GM12878 (cell line): ENCODE measurements around the gene HRH2. TPM values are rescaled to one million over a fixed set of nuclear protein-coding genes. Genes with fewer than 3 reads are reported as not detected.
"Not testable (repeated sequence)": the region's sequence is repeated elsewhere in the genome, so short reads cannot be mapped to it uniquely, and the experiment has no call there.

Source experiments
- ATAC-seq: fragments of 200-7000 bp; cut with Tn5 transposase; 3 replicates; pipeline ENCODE4 v1.9.1; 2020; ENCODE audit warnings: mild to moderate bottlenecking, moderate library complexity
- BruUV-seq: library from RNA; stranded (reverse); fragments of 400-500 nt; replicated peaks from 2 replicates; lab custom pipeline; 2021; lab: Mats Ljungman, UMichigan
- CTCF ChIA-PET: fragments of 300-600 bp; sonication (Branson Sonifier 250); formaldehyde crosslinking; extraction: SDS; loops from one replicate; lab custom pipeline; 2021; ENCODE audit warnings: inconsistent platforms; lab: Yijun Ruan, JAX
- POLR2A ChIA-PET: fragments of 350-600 bp; formaldehyde crosslinking; extraction: SDS; loops from one replicate; lab custom pipeline; 2021; ENCODE audit warnings: inconsistent platforms; lab: Charles Lee
- RAD21 ChIA-PET: fragments of 300-600 bp; sonication (Branson Sonifier 250); formaldehyde crosslinking; loops from one replicate; lab custom pipeline; 2023; ENCODE audit warnings: antibody characterized with exemption; ENCODE audit not compliant: unreplicated experiment; lab: Charles Lee
- SMC1A ChIA-PET: fragments of 300-600 bp; sonication (Branson Sonifier 250); formaldehyde crosslinking; loops from one replicate; lab custom pipeline; 2023; ENCODE audit not compliant: unreplicated experiment, uncharacterized antibody; lab: Charles Lee
- DNase-seq: peaks from one replicate; pipeline ENCODE4 v3.0.0-alpha.2; 2011; ENCODE audit warnings: low read depth, low spot score
- FAIRE-seq: peaks from 3 replicates; lab custom pipeline; 2011; peaks lifted over from hg19 to GRCh38; lab: Jason Lieb, UNC
- H2AFZ ChIP-seq: 2 replicates; pipeline ENCODE4 v1.6.0; 2011; ENCODE audit warnings: low read depth, low read length, control low read depth; ENCODE audit not compliant: control insufficient read depth
- H3K27ac ChIP-seq: 2 replicates; pipeline ENCODE4 v1.5.1; 2011; ENCODE audit warnings: control low read depth; ENCODE audit not compliant: control insufficient read depth, insufficient read depth
- H3K27me3 ChIP-seq, 2 experiments: replicated peaks in 1 of 2; 2 replicates each; pipeline versions ENCODE4 v1.6.0 to v1.6.1; 2011; ENCODE audit warnings: low read length in 1 of 2; ENCODE audit not compliant: control insufficient read depth in 2 of 2, insufficient read depth in 2 of 2
- H3K36me3 ChIP-seq, 2 experiments: 2 replicates each; pipeline ENCODE4 v1.5.1; 2011; ENCODE audit warnings: low read length in 1 of 2; ENCODE audit not compliant: control insufficient read depth in 2 of 2, insufficient read depth in 2 of 2
- H3K4me1 ChIP-seq: 2 replicates; pipeline ENCODE4 v1.6.1; 2011; ENCODE audit warnings: mild to moderate bottlenecking, low read length, moderate library complexity, mixed read lengths; ENCODE audit not compliant: control insufficient read depth, insufficient read depth
- H3K4me2 ChIP-seq: 2 replicates; pipeline ENCODE4 v1.6.0; 2011; ENCODE audit warnings: control low read depth; ENCODE audit not compliant: control insufficient read depth, insufficient read depth
- H3K4me3 ChIP-seq: fragments of 200-600 bp; sonication (generic); 2 replicates; pipeline ENCODE4 v1.5.1; 2016
- H3K79me2 ChIP-seq: 2 replicates; pipeline ENCODE4 v1.6.0; 2011; ENCODE audit warnings: low read length; ENCODE audit not compliant: control insufficient read depth, insufficient read depth
- H3K9ac ChIP-seq: 2 replicates; pipeline ENCODE4 v1.8.0; 2011; ENCODE audit warnings: low read length, control low read depth, mixed read lengths; ENCODE audit not compliant: control insufficient read depth, insufficient read depth
- H3K9me3 ChIP-seq: replicated peaks from 3 replicates; pipeline ENCODE4 v1.5.1; 2011; ENCODE audit warnings: mild to moderate bottlenecking, low read length; ENCODE audit not compliant: control insufficient read depth, insufficient read depth
- H4K20me1 ChIP-seq: 2 replicates; pipeline ENCODE4 v1.6.0; 2011; ENCODE audit not compliant: control insufficient read depth, insufficient read depth
- CHD4 ChIP-seq: fragments of 200-600 bp; sonication (generic); IDR thresholded peaks from 2 replicates; pipeline ENCODE4 v1.6.1; 2016; ENCODE audit warnings: mild to moderate bottlenecking
- CTCF ChIP-seq, 3 experiments: IDR thresholded peaks in 2 of 3; conservative IDR thresholded peaks in 1 of 3; 2 replicates each; pipeline ENCODE4 v1.5.1; 2011; ENCODE audit warnings: low read depth in 3 of 3, low read length in 3 of 3, mild to moderate bottlenecking in 3 of 3, control low read depth in 2 of 3, moderate library complexity in 2 of 3, inconsistent platforms in 1 of 3, mixed read lengths in 1 of 3; ENCODE audit not compliant: control insufficient read depth in 2 of 3, insufficient read depth in 1 of 3; ENCODE audit errors: extremely low read depth in 1 of 3
- LARP7 ChIP-seq: fragments of 450-650 bp; IDR thresholded peaks from 2 replicates; pipeline ENCODE4 v1.6.1; 2017; ENCODE audit warnings: mild to moderate bottlenecking
- MTA3 ChIP-seq: IDR thresholded peaks from 2 replicates; pipeline ENCODE4 v1.6.1; 2012; ENCODE audit warnings: low read length, inconsistent platforms, borderline replicate concordance
- PRDM15 ChIP-seq: fragments of 450-650 bp; formaldehyde crosslinking; IDR thresholded peaks from 2 replicates; pipeline ENCODE4 v1.4.0; 2020; ENCODE audit warnings: mild to moderate bottlenecking, moderate library complexity
- RAD21 ChIP-seq: IDR thresholded peaks from 2 replicates; pipeline ENCODE4 v1.6.1; 2011; ENCODE audit warnings: mild to moderate bottlenecking, low read depth, low read length, moderate library complexity; ENCODE audit not compliant: insufficient read depth
- RBBP5 ChIP-seq: fragments of 200-600 bp; sonication (generic); conservative IDR thresholded peaks from 2 replicates; pipeline ENCODE4 v1.6.1; 2016
- RUNX3 ChIP-seq: IDR thresholded peaks from 2 replicates; pipeline ENCODE4 v1.6.1; 2012; ENCODE audit warnings: low read length, inconsistent platforms
- SMC3 ChIP-seq: IDR thresholded peaks from 2 replicates; pipeline ENCODE4 v1.6.1; 2011; ENCODE audit warnings: low read length, improper control_type of control experiment, borderline replicate concordance
- WGBS: methylation state at CpG from one replicate; pipeline ENCODE4 v1.1.6; 2016; ENCODE audit warnings: low lambda C conversion rate; ENCODE audit not compliant: insufficient replicate concordance, insufficient coverage; ENCODE audit errors: missing lambda C conversion rate; 5-methylcytosine and 5-hydroxymethylcytosine counted together
- in situ Hi-C: fragments of 300-500 bp; cut with MboI; formaldehyde crosslinking; loops from 9 replicates; pipeline ENCODE4 v1.14.3; 2018; ENCODE audit warnings: mixed read lengths
- intact Hi-C: fragments of 100-400 bp; cut with micrococcal nuclease; formaldehyde crosslinking; loops from one replicate; pipeline ENCODE4 v1.14.2; 2022; ENCODE audit not compliant: unreplicated experiment
- polyA plus RNA-seq, 11 experiments: library from polyadenylated mRNA; depleted of rRNA in 4 of 11; unstranded in 6 of 11; stranded (reverse) in 5 of 11; fragments of >200 nt; fragmentation: Nextera tagmentation in 4 of 11; fragmentation: Illumina TruSeq in 1 of 11; extraction: Ambion mirVana in 4 of 11; extraction: Trizol in 1 of 11; gene quantifications; 1 replicate in 1 of 11; 2 replicates in 10 of 11; pipeline versions ENCODE4 v1.2.1 to v1.2.3, GENCODE V29; 2011 to 2016; ENCODE audit warnings: inconsistent platforms in 2 of 11, missing spikeins in 2 of 11, low read depth in 1 of 11
- total RNA-seq, 4 experiments: library from RNA; depleted of rRNA in 3 of 4; stranded (reverse); fragments of >200 nt in 3 of 4; fragmentation: Illumina TruSeq in 1 of 4; extraction: Trizol in 1 of 4; gene quantifications; 2 replicates each; pipeline versions ENCODE4 v1.2.1 to v1.2.3, GENCODE V29; 2013 to 2021

HRH2 gene
- total and polyA plus RNA-seq, 10 of the 15 experiments (the other 5 are each of a cell fraction or from before 2014, with no cell fraction given) = 0.01 to 0.05 (median 0.03) TPM; not detected in 7

GRCh38 chr5:175718401-175719108 is 60.7 kb downstream of the HRH2 start:
- Histone ChIP-seq H3K4me1 (no peaks in the 10 kb centered on the region), H3K27ac (no peak overlapping the region), H3K4me2 (no peak overlapping the region), H3K4me3 (no peak overlapping the region), H3K36me3 (no peaks in the 10 kb centered on the region), H3K27me3 (no peaks in the 10 kb centered on the region), H4K20me1 (no peaks in the 10 kb centered on the region), H2AFZ (no peak overlapping the region), H3K9ac (no peak overlapping the region), H3K9me3 (no peaks in the 10 kb centered on the region; the same call in 2 of the 3 replicates), H3K79me2 (no peaks in the 10 kb centered on the region)
- ChIA-PET CTCF (interaction anchor here (0.6 to 2.6 kb wide), 9 partner anchors 9 to 1384 kb away, joined by 3 to 22 read pairs (median 4); no protein-coding TSS in a partner anchor), POLR2A (no interaction called here), SMC1A (interaction anchor here (1.2 to 2.1 kb wide), 3 partner anchors 9 to 185 kb away, joined by 3 to 10 read pairs (median 6); no protein-coding TSS in a partner anchor), RAD21 (interaction anchor here (1.7 kb wide), 1 partner anchor 184 kb away, joined by 10 read pairs; no protein-coding TSS in a partner anchor)
- intact Hi-C loops (loop anchor here (5.0 kb wide), 1 partner anchor 186 kb away; no protein-coding TSS in a partner anchor), in situ Hi-C loops (no loop called here)
- no peak for ATAC-seq
- TF ChIP-seq CHD4 = no peak
- no peak for TF ChIP-seq RBBP5
- peak; percentile 29; the same call in 1 of the 2 replicates for TF ChIP-seq SMC3
- TF ChIP-seq LARP7 = no peak
- no peak for TF ChIP-seq PRDM15 (CRISPR knock-in tag)
- peak; percentile 38; the same call in 1 of the 2 replicates for TF ChIP-seq RAD21
- peak; percentile 54 for TF ChIP-seq RUNX3
- no peak for TF ChIP-seq MTA3
- peak; percentile 32 to 40 (median 38); a peak in 3 of 6 replicates for TF ChIP-seq CTCF (IDR thresholded peaks at IDR 0.05 in 2 of 3, conservative IDR thresholded peaks at IDR 0.05 in 1 of 3; ENCODE audit: control insufficient read depth in 2 of 3, extremely low read depth in 1 of 3, insufficient read depth in 1 of 3, low read depth in 3 of 3, low read length in 3 of 3)
- FAIRE-seq = no peak
- BruUV-seq = no TSS peak
- WGBS = 14% methylated on average over 8 of the region's 8 CpGs
- DNase-seq = no peak

- H3K36me3 ChIP-seq, H4K20me1 ChIP-seq, ATAC-seq, H3K27me3 ChIP-seq, H2AFZ ChIP-seq, H3K79me2 ChIP-seq, H3K9me3 ChIP-seq, in situ Hi-C loops, H3K4me1 ChIP-seq, H3K9ac ChIP-seq, FAIRE-seq, H3K4me2 ChIP-seq, H3K27ac ChIP-seq, BruUV-seq, DNase-seq, POLR2A ChIA-PET, H3K4me3 ChIP-seq: not testable (repeated sequence)
- SMC1A ChIA-PET = interaction anchor here (1.2 to 2.1 kb wide), 2 partner anchors 8 to 11 kb away, joined by 3 to 10 read pairs; no protein-coding TSS in a partner anchor
- CTCF ChIA-PET = interaction anchor here (1.1 to 2.6 kb wide), 5 partner anchors 9 to 187 kb away, joined by 3 to 22 read pairs (median 4); no protein-coding TSS in a partner anchor
- RAD21 ChIA-PET = interaction anchor here (1.7 kb wide), 1 partner anchor 185 kb away, joined by 10 read pairs; no protein-coding TSS in a partner anchor
- intact Hi-C loops = loop anchor here (5.0 kb wide), 1 partner anchor 187 kb away; no protein-coding TSS in a partner anchor
- WGBS = 80% methylated on average over 8 of the region's 8 CpGs
These were observed 61.2 kb downstream of the HRH2 start for GRCh38 chr5:175719109-175719432.
